Measurements from ENCODE around the gene ZNF618.

ZNF618 gene

GRCh38 chr9:113876151-113876992, at the start of gene ZNF618:
ZNF618 (plus strand) TSS chr9:113876309; CDS start chr9:113876381, 72 bp downstream.
- in situ Hi-C loops (cut with HindIII; ENCODE audit: low pct_ligation_motif_present, low pct_unique_long_range_greater_than_20kb, low sequenced_read_pairs), result no loop called here

GRCh38 chr9:113828221-113828620, 47.9 kb upstream of the ZNF618 start:
- in situ Hi-C loops (cut with HindIII; ENCODE audit: low pct_ligation_motif_present, low pct_unique_long_range_greater_than_20kb, low sequenced_read_pairs), result no loop called here
- DNase-seq, result no peak

More at GRCh38 chr9:113876151-113876992, at the start of gene ZNF618:
- peak; percentile 36 for DNase-seq

GRCh38 chr9:113837334-113837733, 38.8 kb upstream of the ZNF618 start:
- DNase-seq, result no peak
- in situ Hi-C loops (cut with HindIII; ENCODE audit: low pct_ligation_motif_present, low pct_unique_long_range_greater_than_20kb, low sequenced_read_pairs), result no loop called here

GRCh38 chr9:113842086-113842485, 34.0 kb upstream of the ZNF618 start:
- DNase-seq, result no peak
- in situ Hi-C loops (cut with HindIII; ENCODE audit: low pct_ligation_motif_present, low pct_unique_long_range_greater_than_20kb, low sequenced_read_pairs), result no loop called here

- DNase-seq, result no peak
- in situ Hi-C loops (cut with HindIII; ENCODE audit: low pct_ligation_motif_present, low pct_unique_long_range_greater_than_20kb, low sequenced_read_pairs), result no loop called here
These were observed 31.6 kb upstream of the ZNF618 start for GRCh38 chr9:113844466-113844865.

GRCh38 chr9:113851359-113851758, 24.8 kb upstream of the ZNF618 start:
- DNase-seq, result no peak
- in situ Hi-C loops (cut with HindIII; ENCODE audit: low pct_ligation_motif_present, low pct_unique_long_range_greater_than_20kb, low sequenced_read_pairs), result no loop called here

- in situ Hi-C loops (cut with HindIII; ENCODE audit: low pct_ligation_motif_present, low pct_unique_long_range_greater_than_20kb, low sequenced_read_pairs), result no loop called here
- no peak for DNase-seq
These were observed 24.2 kb upstream of the ZNF618 start for GRCh38 chr9:113851873-113852272.

GRCh38 chr9:113853333-113853732, 22.8 kb upstream of the ZNF618 start:
- in situ Hi-C loops (cut with HindIII; ENCODE audit: low pct_ligation_motif_present, low pct_unique_long_range_greater_than_20kb, low sequenced_read_pairs), result no loop called here
- DNase-seq, result peak; percentile 39

- in situ Hi-C loops (cut with HindIII; ENCODE audit: low pct_ligation_motif_present, low pct_unique_long_range_greater_than_20kb, low sequenced_read_pairs), result no loop called here
- no peak for DNase-seq
These were observed 21.8 kb upstream of the ZNF618 start for GRCh38 chr9:113854310-113854709.

GRCh38 chr9:113857875-113858274, 18.2 kb upstream of the ZNF618 start:
- in situ Hi-C loops (cut with HindIII; ENCODE audit: low pct_ligation_motif_present, low pct_unique_long_range_greater_than_20kb, low sequenced_read_pairs), result no loop called here
- DNase-seq, result no peak

- no peak for DNase-seq
- in situ Hi-C loops (cut with HindIII; ENCODE audit: low pct_ligation_motif_present, low pct_unique_long_range_greater_than_20kb, low sequenced_read_pairs), result no loop called here
These were observed 17.8 kb upstream of the ZNF618 start for GRCh38 chr9:113858282-113858681.

- in situ Hi-C loops (cut with HindIII; ENCODE audit: low pct_ligation_motif_present, low pct_unique_long_range_greater_than_20kb, low sequenced_read_pairs), result no loop called here
- DNase-seq, result no peak
These were observed 12.8 kb upstream of the ZNF618 start for GRCh38 chr9:113863345-113863744.

- DNase-seq, result no peak
These were observed 7.6 kb upstream of the ZNF618 start for GRCh38 chr9:113868501-113868900.

GRCh38 chr9:113872485-113873143, 3.5 kb upstream of the ZNF618 start:
- in situ Hi-C loops (cut with HindIII; ENCODE audit: low pct_ligation_motif_present, low pct_unique_long_range_greater_than_20kb, low sequenced_read_pairs), result no loop called here
- DNase-seq, result no peak

More at GRCh38 chr9:113868501-113868900, 7.6 kb upstream of the ZNF618 start:
- in situ Hi-C loops (cut with HindIII; ENCODE audit: low pct_ligation_motif_present, low pct_unique_long_range_greater_than_20kb, low sequenced_read_pairs), result no loop called here

- DNase-seq, result no peak
- in situ Hi-C loops (cut with HindIII; ENCODE audit: low pct_ligation_motif_present, low pct_unique_long_range_greater_than_20kb, low sequenced_read_pairs), result no loop called here
These were observed 2.7 kb upstream of the ZNF618 start for GRCh38 chr9:113873446-113873845.

GRCh38 chr9:113873926-113874325, 2.2 kb upstream of the ZNF618 start:
- in situ Hi-C loops (cut with HindIII; ENCODE audit: low pct_ligation_motif_present, low pct_unique_long_range_greater_than_20kb, low sequenced_read_pairs), result no loop called here
- no peak for DNase-seq

GRCh38 chr9:113875459-113876150, 504 bp upstream of the ZNF618 start:
- in situ Hi-C loops (cut with HindIII; ENCODE audit: low pct_ligation_motif_present, low pct_unique_long_range_greater_than_20kb, low sequenced_read_pairs), result no loop called here
- DNase-seq, result peak; percentile 26

GRCh38 chr9:113876993-113877368, 872 bp downstream of the ZNF618 start:
- in situ Hi-C loops (cut with HindIII; ENCODE audit: low pct_ligation_motif_present, low pct_unique_long_range_greater_than_20kb, low sequenced_read_pairs), result no loop called here
- DNase-seq, result no peak

GRCh38 chr9:113879318-113879717, 3.2 kb downstream of the ZNF618 start:
- DNase-seq, result no peak
- in situ Hi-C loops (cut with HindIII; ENCODE audit: low pct_ligation_motif_present, low pct_unique_long_range_greater_than_20kb, low sequenced_read_pairs), result no loop called here

Data from ACHN (cell line).